Measurements from ENCODE around the gene STARD8. TPM values are rescaled to one million over a fixed set of nuclear protein-coding genes. Genes with fewer than 3 reads are reported as not detected.

STARD8 gene
- total and polyA plus RNA-seq, 2 donors (not counting 3 experiments of a cell fraction or from before 2014, with no cell fraction given) = 6.8 to 14.8 TPM

GRCh38 chrX:68714856-68715255, 67.4 kb downstream of the STARD8 start:
- Histone ChIP-seq H3K4me3 (replicated peaks in 1 of 3; ENCODE audit: insufficient read depth in 1 of 3, low read depth in 1 of 3, low read length in 3 of 3) (no peak overlapping the region), H3K4me1 (ENCODE audit: control insufficient read depth, extremely low read depth, insufficient read depth, low read length) (no peaks in the 10 kb centered on the region), H3K9ac (replicated peaks; ENCODE audit: extremely low read depth, insufficient read depth, low read length) (no peak overlapping the region), H3K4me2 (ENCODE audit: insufficient read depth, low read length) (no peak overlapping the region), H2AFZ (ENCODE audit: low read depth, low read length) (no peak overlapping the region), H3K9me3 (replicated peaks; ENCODE audit: control insufficient read depth, insufficient read depth, low read length) (no peaks in the 10 kb centered on the region), H3K79me2 (ENCODE audit: control insufficient read depth, insufficient read depth, low read length) (no peaks in the 10 kb centered on the region), H3K9me1 (replicated peaks; ENCODE audit: control insufficient read depth, extremely low read depth, insufficient read depth, low read length) (no peaks in the 10 kb centered on the region), H4K20me1 (replicated peaks; ENCODE audit: control insufficient read depth, extremely low read depth, insufficient read depth, low read length) (no peaks in the 10 kb centered on the region), H3K27ac (ENCODE audit: insufficient read depth, low read depth, low read length) (no peak overlapping the region), H3K36me3 (ENCODE audit: control insufficient read depth in 2 of 2, extremely low read depth in 1 of 2, insufficient read depth in 2 of 2, low read length in 2 of 2) (peaks cover 0 to 28% of the 10 kb centered on the region in 2 experiments), H3K27me3 (ENCODE audit: control insufficient read depth in 2 of 2, insufficient read depth in 2 of 2, low read length in 2 of 2) (no peaks in the 10 kb centered on the region)
- POLR2A ChIA-PET = no interaction called here
- dilution Hi-C loops (cut with MboI; ENCODE audit: extremely low pct_ligation_motif_present, low sequenced_read_pairs) = no loop called here
- intact Hi-C loops (cut with micrococcal nuclease) = no loop called here
- CTCF ChIA-PET = no interaction called here
- BruUV-seq (replicated peaks) = no TSS peak
- FAIRE-seq = no peak
- no peak for TF ChIP-seq GATA2 (IDR thresholded peaks at IDR 0.05; ENCODE audit: insufficient read depth, insufficient read length, low read depth, low read length)
- no peak for TF ChIP-seq POLR2AphosphoS5 (IDR thresholded peaks at IDR 0.05; ENCODE audit: insufficient read depth, low read depth, low read length)
- no peak for TF ChIP-seq JUN (IDR thresholded peaks at IDR 0.05; ENCODE audit: borderline replicate concordance, insufficient read depth, insufficient read length, low read depth)
- TF ChIP-seq FOS (IDR thresholded peaks at IDR 0.05; ENCODE audit: borderline replicate concordance, insufficient read depth, low read length) = no peak
- TF ChIP-seq, protein P1, sequence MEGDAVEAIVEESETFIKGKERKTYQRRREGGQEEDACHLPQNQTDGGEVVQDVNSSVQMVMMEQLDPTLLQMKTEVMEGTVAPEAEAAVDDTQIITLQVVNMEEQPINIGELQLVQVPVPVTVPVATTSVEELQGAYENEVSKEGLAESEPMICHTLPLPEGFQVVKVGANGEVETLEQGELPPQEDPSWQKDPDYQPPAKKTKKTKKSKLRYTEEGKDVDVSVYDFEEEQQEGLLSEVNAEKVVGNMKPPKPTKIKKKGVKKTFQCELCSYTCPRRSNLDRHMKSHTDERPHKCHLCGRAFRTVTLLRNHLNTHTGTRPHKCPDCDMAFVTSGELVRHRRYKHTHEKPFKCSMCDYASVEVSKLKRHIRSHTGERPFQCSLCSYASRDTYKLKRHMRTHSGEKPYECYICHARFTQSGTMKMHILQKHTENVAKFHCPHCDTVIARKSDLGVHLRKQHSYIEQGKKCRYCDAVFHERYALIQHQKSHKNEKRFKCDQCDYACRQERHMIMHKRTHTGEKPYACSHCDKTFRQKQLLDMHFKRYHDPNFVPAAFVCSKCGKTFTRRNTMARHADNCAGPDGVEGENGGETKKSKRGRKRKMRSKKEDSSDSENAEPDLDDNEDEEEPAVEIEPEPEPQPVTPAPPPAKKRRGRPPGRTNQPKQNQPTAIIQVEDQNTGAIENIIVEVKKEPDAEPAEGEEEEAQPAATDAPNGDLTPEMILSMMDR (IDR thresholded peaks at IDR 0.05; ENCODE audit: extremely low read depth in 1 of 2, insufficient read depth in 1 of 2, low read depth in 1 of 2, low read length in 2 of 2) = no peak
- TF ChIP-seq MYC (IDR thresholded peaks at IDR 0.05; ENCODE audit: low read depth, low read length) = no peak
- TF ChIP-seq MAX (IDR thresholded peaks at IDR 0.05; ENCODE audit: insufficient read depth, insufficient read length) = no peak
- no peak for TF ChIP-seq POLR2A (IDR thresholded peaks at IDR 0.05; ENCODE audit: low read depth, low read length)
- no peak for TF ChIP-seq EZH2 (IDR thresholded peaks at IDR 0.05; ENCODE audit: borderline replicate concordance, low read depth, low read length, severe bottlenecking)
- no peak for DNase-seq (ENCODE audit: low read depth, low spot score)
